ENCODE results near the gene CYP2D6.
"Not testable (repeated sequence)": the region's sequence is repeated elsewhere in the genome, so short reads cannot be mapped to it uniquely, and the experiment has no call there.

The CYP2D6 gene

DNA sequence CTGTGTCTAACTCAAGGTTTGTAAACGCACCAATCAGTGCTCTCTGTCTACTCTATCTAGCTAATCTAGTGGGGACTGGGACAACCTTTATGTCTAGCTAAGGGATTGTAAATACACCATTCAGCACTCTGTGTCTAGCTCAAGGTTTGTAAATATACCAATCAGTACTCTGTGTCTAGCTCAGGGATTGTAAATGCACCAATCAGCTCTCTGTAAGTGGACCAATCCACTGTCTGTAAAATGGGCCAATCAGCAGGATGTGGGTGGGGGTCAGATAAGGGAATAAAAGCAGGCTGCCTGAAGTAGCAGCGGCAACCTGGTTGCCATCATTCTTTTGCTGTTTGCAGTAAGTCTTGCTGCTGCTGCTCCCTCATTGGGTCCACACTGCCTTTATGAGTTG, 8.4 kb upstream of the CYP2D6 start:
- Histone ChIP-seq H3K9ac (ENCODE audit: insufficient read length, low read depth) (no peak overlapping the region), H3K36me3 (ENCODE audit: insufficient read depth, insufficient read length, low read length) (no peaks in the 10 kb centered on the region), H3K9me3 (ENCODE audit: insufficient read depth, low read length) (peaks cover 9% of the 10 kb centered on the region; the same call in 1 of the 2 replicates), H3K27me3 (ENCODE audit: insufficient read depth, insufficient read length) (no peaks in the 10 kb centered on the region), H3K4me1 (ENCODE audit: insufficient read depth, insufficient read length) (peaks cover 4% of the 10 kb centered on the region), H3K4me3 (ENCODE audit: insufficient read length, low read depth) (no peak overlapping the region)
- no peak for DNase-seq (ENCODE audit: low read depth, low spot score)
- no peak for TF ChIP-seq YY1 (IDR thresholded peaks at IDR 0.05; ENCODE audit: insufficient read depth, insufficient read length)
- no peak for TF ChIP-seq ZNF274 (IDR thresholded peaks at IDR 0.05; ENCODE audit: low read depth, low read length)
- TF ChIP-seq SUZ12 (IDR thresholded peaks at IDR 0.05; ENCODE audit: extremely low read depth, insufficient read depth, insufficient read length): no peak

DNA sequence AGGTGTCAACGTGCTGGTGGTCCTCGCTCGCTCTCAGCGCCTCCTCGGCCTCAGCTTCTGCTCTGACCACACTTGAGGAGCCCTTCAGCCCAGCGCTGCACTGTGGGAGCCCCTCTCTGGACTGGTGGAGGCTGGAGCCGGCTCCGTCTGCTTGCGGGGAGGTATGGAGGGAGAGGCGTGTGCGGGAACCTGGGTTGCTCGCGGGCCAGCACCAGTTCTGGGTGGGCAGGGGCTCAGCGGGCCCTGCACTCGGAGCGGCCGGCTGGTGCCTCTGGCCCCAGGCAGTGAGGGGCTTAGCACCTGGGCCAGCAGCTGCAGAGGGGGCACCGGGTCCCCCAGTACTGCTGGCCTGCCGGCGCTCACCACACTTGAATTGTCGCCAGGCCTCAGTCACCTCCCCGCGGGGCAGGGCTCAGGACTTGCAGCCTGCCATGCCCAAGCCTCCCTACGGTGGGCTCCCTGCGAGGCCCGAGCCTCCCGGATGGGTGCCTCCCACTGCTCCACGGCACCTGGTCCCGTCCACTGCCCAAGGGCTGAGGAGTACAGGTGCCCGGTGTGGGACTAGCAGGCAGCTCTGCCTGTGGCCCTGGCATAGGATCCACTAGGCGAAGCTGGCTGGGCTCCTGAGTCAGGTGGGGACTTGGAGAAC, 7.6 kb upstream of the CYP2D6 start:
- Histone ChIP-seq H3K4me1 (ENCODE audit: insufficient read depth, insufficient read length) (peaks cover 4% of the 10 kb centered on the region), H3K36me3 (ENCODE audit: insufficient read depth, insufficient read length, low read length) (no peaks in the 10 kb centered on the region), H3K27me3 (ENCODE audit: insufficient read depth, insufficient read length) (no peaks in the 10 kb centered on the region), H3K9ac (ENCODE audit: insufficient read length, low read depth) (no peak overlapping the region), H3K4me3 (ENCODE audit: insufficient read length, low read depth) (no peak overlapping the region), H3K9me3 (ENCODE audit: insufficient read depth, low read length) (peaks cover 9% of the 10 kb centered on the region; the same call in 1 of the 2 replicates)
- TF ChIP-seq SUZ12 (IDR thresholded peaks at IDR 0.05; ENCODE audit: extremely low read depth, insufficient read depth, insufficient read length): no peak
- TF ChIP-seq YY1 (IDR thresholded peaks at IDR 0.05; ENCODE audit: insufficient read depth, insufficient read length): no peak
- TF ChIP-seq ZNF274 (IDR thresholded peaks at IDR 0.05; ENCODE audit: low read depth, low read length): no peak
- DNase-seq (ENCODE audit: low read depth, low spot score): no peak

DNA sequence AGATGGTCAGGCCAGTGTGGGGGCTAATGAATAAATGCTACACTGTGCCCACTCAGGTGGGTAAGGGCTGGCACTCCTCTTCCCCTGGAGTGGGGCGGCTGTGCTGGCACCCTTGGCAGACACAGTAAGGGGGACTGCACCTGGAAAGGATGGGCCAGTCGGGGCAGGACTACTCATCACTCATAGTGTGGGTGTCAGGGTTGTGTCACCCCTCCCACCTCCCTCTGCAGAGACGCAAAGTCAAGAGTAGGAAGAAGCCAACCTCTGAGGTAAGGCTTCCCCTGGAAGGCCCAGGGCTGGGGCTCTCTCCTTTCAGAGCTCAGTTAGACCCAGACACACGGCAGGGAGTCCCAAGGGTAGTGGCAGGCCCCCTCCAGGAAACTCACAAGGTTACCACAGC, 5.1 kb upstream of the CYP2D6 start:
- not testable (repeated sequence) for H3K4me1 ChIP-seq (ENCODE audit: insufficient read depth, insufficient read length); H3K36me3 ChIP-seq (ENCODE audit: insufficient read depth, insufficient read length, low read length); H3K9ac ChIP-seq (ENCODE audit: insufficient read length, low read depth); DNase-seq (ENCODE audit: low read depth, low spot score); H3K27me3 ChIP-seq (ENCODE audit: insufficient read depth, insufficient read length); H3K4me3 ChIP-seq (ENCODE audit: insufficient read length, low read depth); H3K9me3 ChIP-seq (ENCODE audit: insufficient read depth, low read length)

DNA sequence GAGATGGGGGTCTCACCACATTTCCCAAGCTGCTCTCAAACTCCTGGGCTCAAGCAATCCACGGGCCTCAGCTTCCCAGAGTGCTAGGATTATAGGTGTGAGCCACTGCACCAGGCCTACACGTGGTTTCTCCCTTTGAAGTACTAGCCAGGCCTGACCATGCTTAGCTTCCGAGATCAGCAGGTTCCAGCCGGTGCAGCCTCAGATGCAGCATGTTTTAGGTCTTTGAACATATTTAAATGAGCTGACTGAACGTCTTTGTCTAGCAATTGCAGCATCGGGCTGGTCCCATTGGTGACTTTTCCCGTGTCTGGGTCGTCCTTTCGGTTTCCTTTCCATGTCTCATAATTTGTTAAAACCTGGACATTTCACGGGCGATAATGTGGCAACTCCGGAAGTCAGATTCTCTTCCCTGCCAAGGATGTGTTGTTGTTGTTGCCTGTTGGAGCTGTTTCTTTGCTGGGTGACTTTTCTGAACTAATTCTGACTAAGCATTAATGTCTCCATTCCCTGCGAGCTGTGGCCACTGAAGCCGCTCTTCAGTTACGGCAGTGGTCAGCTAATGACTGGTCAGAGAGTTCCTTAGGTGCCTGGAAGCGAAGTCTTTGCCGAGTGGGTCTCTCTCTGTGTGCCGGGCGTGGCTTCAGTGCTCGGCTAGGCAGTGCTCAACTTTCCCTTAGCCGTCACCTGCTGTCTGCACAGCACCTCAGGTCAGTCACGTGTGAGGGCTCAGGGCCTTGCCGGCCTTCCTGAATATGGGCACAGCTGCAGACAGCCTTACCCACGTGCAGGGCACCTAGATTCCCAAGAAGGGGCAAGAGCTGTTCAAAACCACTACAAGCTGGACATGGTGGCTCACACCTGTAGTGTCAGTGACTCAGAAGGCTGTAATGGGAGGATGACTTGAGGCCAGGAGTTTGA, 3.8 kb upstream of the CYP2D6 start:
- no peaks in the 10 kb centered on the region for H3K27me3 ChIP-seq (ENCODE audit: insufficient read depth, insufficient read length)
- DNase-seq (ENCODE audit: low read depth, low spot score): no peak
- H3K4me3 ChIP-seq (ENCODE audit: insufficient read length, low read depth): no peak overlapping the region
- no peak overlapping the region for H3K9ac ChIP-seq (ENCODE audit: insufficient read length, low read depth)
- TF ChIP-seq YY1 (IDR thresholded peaks at IDR 0.05; ENCODE audit: insufficient read depth, insufficient read length) (no peak), SUZ12 (IDR thresholded peaks at IDR 0.05; ENCODE audit: extremely low read depth, insufficient read depth, insufficient read length) (no peak), ZNF274 (IDR thresholded peaks at IDR 0.05; ENCODE audit: low read depth, low read length) (no peak)
- no peaks in the 10 kb centered on the region for H3K36me3 ChIP-seq (ENCODE audit: insufficient read depth, insufficient read length, low read length)
- peaks cover 9% of the 10 kb centered on the region; the same call in 1 of the 2 replicates for H3K9me3 ChIP-seq (ENCODE audit: insufficient read depth, low read length)
- peaks cover 4% of the 10 kb centered on the region for H3K4me1 ChIP-seq (ENCODE audit: insufficient read depth, insufficient read length)

DNA sequence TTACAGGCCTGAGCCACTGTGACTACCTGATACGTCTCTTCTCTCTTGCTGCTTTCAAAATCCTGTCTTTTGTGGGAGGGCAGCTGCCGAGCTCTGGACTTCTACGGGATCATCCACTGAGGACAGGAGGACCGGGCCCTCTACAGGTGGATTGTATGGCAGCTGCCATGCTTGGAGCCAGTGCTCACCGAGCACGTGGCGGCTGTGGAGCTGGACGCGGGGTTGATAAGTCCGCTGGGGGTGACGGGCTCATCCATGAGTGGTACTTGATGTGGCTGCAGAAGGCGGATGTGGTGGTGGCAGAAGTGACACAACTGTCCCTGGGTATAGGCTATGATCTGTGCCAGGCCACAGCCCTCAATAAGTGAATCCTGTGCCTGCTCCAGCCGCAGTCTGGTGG, 1.8 kb upstream of the CYP2D6 start:
- Histone ChIP-seq H3K9me3 (ENCODE audit: insufficient read depth, low read length) (no peaks in the 10 kb centered on the region), H3K4me1 (ENCODE audit: insufficient read depth, insufficient read length) (peaks cover 4% of the 10 kb centered on the region), H3K4me3 (ENCODE audit: insufficient read length, low read depth) (no peak overlapping the region), H3K9ac (ENCODE audit: insufficient read length, low read depth) (no peak overlapping the region), H3K36me3 (ENCODE audit: insufficient read depth, insufficient read length, low read length) (no peaks in the 10 kb centered on the region), H3K27me3 (ENCODE audit: insufficient read depth, insufficient read length) (no peaks in the 10 kb centered on the region)
- DNase-seq (ENCODE audit: low read depth, low spot score): no peak
- no peak for TF ChIP-seq YY1 (IDR thresholded peaks at IDR 0.05; ENCODE audit: insufficient read depth, insufficient read length)
- no peak for TF ChIP-seq ZNF274 (IDR thresholded peaks at IDR 0.05; ENCODE audit: low read depth, low read length)
- no peak for TF ChIP-seq SUZ12 (IDR thresholded peaks at IDR 0.05; ENCODE audit: extremely low read depth, insufficient read depth, insufficient read length)

DNA sequence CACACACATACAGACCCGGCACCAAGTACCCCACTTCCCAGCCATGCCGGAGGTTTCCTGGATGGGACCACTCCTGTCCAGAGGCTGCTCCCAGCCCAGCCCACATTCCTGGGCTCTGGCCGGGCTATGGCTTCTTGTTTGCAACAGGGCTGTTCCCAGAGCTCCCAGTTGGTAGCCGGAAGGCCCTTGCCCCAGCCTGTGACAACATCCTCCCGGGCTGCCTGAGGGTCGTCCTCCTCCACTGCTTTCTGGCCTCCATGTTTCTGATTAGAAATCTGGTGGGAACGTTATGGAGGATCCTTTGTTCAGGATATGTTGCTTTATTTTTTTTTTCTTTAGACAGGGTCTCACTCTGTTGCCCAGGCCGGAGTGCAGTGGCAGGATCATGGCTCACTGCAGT, 952 bp upstream of the CYP2D6 start:
- H3K9ac ChIP-seq (ENCODE audit: insufficient read length, low read depth): no peak overlapping the region
- no peak for TF ChIP-seq SUZ12 (IDR thresholded peaks at IDR 0.05; ENCODE audit: extremely low read depth, insufficient read depth, insufficient read length)
- no peak for TF ChIP-seq YY1 (IDR thresholded peaks at IDR 0.05; ENCODE audit: insufficient read depth, insufficient read length)
- TF ChIP-seq ZNF274 (IDR thresholded peaks at IDR 0.05; ENCODE audit: low read depth, low read length): no peak
- H3K4me3 ChIP-seq (ENCODE audit: insufficient read length, low read depth): no peak overlapping the region
- no peaks in the 10 kb centered on the region for H3K9me3 ChIP-seq (ENCODE audit: insufficient read depth, low read length)
- no peaks in the 10 kb centered on the region for H3K27me3 ChIP-seq (ENCODE audit: insufficient read depth, insufficient read length)
- H3K36me3 ChIP-seq (ENCODE audit: insufficient read depth, insufficient read length, low read length): no peaks in the 10 kb centered on the region
- H3K4me1 ChIP-seq (ENCODE audit: insufficient read depth, insufficient read length): peaks cover 4% of the 10 kb centered on the region
- DNase-seq (ENCODE audit: low read depth, low spot score): no peak

DNA sequence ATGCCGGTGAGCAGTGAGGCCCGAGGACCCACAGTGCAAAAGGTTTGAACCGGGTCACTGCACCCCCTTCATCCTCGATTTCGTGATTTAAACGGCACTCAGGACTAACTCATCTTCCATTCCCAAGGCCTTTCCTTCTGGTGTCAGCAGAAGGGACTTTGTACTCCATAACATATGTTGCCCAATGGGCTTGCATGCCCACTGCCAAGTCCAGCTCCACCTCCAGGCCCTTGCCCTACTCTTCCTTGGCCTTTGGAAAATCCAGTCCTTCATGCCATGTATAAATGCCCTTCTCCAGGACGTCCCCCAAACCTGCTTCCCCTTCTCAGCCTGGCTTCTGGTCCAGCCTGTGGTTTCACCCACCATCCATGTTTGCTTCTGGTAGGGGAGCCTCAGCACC, 428 bp downstream of the CYP2D6 start:
- H3K9ac ChIP-seq (ENCODE audit: insufficient read length, low read depth); H3K36me3 ChIP-seq (ENCODE audit: insufficient read depth, insufficient read length, low read length); H3K4me1 ChIP-seq (ENCODE audit: insufficient read depth, insufficient read length); H3K4me3 ChIP-seq (ENCODE audit: insufficient read length, low read depth); DNase-seq (ENCODE audit: low read depth, low spot score); H3K9me3 ChIP-seq (ENCODE audit: insufficient read depth, low read length); H3K27me3 ChIP-seq (ENCODE audit: insufficient read depth, insufficient read length): not testable (repeated sequence)

DNA sequence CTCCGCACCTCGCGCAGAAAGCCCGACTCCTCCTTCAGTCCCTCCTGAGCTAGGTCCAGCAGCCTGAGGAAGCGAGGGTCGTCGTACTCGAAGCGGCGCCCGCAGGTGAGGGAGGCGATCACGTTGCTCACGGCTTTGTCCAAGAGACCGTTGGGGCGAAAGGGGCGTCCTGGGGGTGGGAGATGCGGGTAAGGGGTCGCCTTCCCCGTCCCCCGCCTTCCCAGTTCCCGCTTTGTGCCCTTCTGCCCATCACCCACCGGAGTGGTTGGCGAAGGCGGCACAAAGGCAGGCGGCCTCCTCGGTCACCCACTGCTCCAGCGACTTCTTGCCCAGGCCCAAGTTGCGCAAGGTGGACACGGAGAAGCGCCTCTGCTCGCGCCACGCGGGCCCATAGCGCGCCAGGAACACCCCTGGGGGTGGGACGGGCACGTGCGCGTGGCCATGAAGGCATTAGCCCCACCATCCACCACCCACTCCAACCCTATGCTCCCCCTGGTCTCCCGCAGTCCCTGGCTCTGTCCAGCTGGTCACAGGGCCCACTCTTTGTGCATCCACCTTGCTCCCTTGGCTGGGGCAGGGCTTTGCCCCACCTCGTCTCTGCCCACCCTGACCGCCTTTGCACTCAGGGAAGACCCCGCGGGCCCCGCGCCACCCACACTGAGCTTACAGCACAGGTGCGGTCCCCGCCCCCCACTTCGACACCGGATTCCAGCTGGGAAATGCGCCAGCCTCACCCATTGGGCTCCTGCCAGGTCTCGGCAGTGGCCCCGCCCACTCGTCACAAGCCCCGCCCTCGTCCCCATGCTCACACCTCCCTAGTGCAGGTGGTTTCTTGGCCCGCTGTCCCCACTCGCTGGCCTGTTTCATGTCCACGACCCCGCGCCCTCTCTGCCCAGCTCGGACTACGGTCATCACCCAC, 1.6 kb downstream of the CYP2D6 start:
- H3K36me3 ChIP-seq (ENCODE audit: insufficient read depth, insufficient read length, low read length); H3K4me1 ChIP-seq (ENCODE audit: insufficient read depth, insufficient read length); H3K27me3 ChIP-seq (ENCODE audit: insufficient read depth, insufficient read length); H3K4me3 ChIP-seq (ENCODE audit: insufficient read length, low read depth); DNase-seq (ENCODE audit: low read depth, low spot score); H3K9ac ChIP-seq (ENCODE audit: insufficient read length, low read depth); H3K9me3 ChIP-seq (ENCODE audit: insufficient read depth, low read length): not testable (repeated sequence)

DNA sequence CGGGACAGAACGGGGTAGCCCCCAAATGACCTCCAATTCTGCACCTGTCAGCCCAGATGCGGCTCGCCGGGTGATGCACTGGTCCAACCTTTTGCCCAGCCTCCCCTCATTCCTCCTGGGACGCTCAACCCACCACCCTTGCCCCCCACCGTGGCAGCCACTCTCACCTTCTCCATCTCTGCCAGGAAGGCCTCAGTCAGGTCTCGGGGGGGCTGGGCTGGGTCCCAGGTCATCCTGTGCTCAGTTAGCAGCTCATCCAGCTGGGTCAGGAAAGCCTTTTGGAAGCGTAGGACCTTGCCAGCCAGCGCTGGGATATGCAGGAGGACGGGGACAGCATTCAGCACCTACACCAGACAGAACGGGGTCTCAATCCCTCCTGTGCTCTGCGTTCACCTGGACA, 2.6 kb downstream of the CYP2D6 start:
- not testable (repeated sequence) for DNase-seq (ENCODE audit: low read depth, low spot score); H3K9me3 ChIP-seq (ENCODE audit: insufficient read depth, low read length); H3K36me3 ChIP-seq (ENCODE audit: insufficient read depth, insufficient read length, low read length); H3K4me1 ChIP-seq (ENCODE audit: insufficient read depth, insufficient read length); H3K27me3 ChIP-seq (ENCODE audit: insufficient read depth, insufficient read length); H3K4me3 ChIP-seq (ENCODE audit: insufficient read length, low read depth); H3K9ac ChIP-seq (ENCODE audit: insufficient read length, low read depth)

All from NT2/D1 (cell line).